ENCODE measurements around the gene MATN4. TPM values are rescaled to one million over a fixed set of nuclear protein-coding genes. Genes with fewer than 3 reads are reported as not detected.

The MATN4 gene
- total and polyA plus RNA-seq, 2 of the 13 experiments (the other 11 are each of a cell fraction or from before 2014, with no cell fraction given): not detected

DNA sequence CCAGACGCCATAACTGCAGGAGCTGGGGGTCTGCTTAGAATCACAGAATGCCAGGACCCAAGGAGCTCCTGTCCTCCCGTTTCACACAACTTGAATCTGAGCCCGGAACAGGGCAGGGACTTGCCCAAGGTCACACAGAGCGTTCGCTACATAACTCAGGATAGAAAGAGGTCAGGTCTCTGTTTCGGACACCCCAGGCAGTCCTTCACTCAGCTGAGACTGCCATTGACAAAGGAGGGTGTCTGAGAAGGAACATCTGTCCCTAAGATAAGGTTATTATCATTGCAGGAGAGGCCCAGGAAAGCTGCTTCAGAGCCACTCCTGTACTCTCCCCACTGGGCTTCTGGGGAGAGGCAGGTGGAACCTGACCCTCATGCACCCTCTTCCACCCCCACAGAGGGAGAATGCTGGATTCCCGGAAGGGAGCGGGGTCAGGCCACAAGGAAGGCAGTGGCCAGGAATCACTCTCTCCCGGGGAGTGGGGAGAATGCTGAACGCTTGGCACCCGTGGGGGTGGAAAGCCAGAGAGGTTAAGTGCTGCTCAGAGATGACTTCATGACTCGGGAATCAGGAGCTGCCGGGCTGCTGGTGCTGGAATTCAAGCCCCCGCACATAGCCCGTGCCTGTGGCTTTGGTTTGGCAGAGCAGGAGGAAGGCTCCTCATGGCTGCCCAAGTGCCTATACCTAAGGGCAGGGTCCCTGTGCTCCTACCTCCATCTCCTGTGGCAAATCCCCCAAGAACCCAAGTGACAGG, 29.4 kb upstream of the MATN4 start (continued):
- TF ChIP-seq, protein P1, sequence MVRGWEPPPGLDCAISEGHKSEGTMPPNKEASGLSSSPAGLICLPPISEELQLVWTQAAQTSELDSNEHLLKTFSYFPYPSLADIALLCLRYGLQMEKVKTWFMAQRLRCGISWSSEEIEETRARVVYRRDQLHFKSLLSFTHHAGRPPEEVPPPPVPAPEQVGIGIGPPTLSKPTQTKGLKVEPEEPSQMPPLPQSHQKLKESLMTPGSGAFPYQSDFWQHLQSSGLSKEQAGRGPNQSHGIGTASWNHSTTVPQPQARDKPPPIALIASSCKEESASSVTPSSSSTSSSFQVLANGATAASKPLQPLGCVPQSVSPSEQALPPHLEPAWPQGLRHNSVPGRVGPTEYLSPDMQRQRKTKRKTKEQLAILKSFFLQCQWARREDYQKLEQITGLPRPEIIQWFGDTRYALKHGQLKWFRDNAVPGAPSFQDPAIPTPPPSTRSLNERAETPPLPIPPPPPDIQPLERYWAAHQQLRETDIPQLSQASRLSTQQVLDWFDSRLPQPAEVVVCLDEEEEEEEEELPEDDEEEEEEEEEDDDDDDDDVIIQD (CRISPR knock-in tag; IDR thresholded peaks at IDR 0.05; ENCODE audit: low read depth): no peak
- TF ChIP-seq THYN1 (CRISPR knock-in tag; IDR thresholded peaks at IDR 0.05; ENCODE audit: borderline replicate concordance, low read depth): no peak
- TF ChIP-seq ZNF335 (CRISPR knock-in tag; IDR thresholded peaks at IDR 0.05): 0 out of 2 replicates have a peak, but pooled peaks have one; percentile 46
- TF ChIP-seq JDP2 (CRISPR knock-in tag; IDR thresholded peaks at IDR 0.05; ENCODE audit: borderline replicate concordance): no peak
- no peak for TF ChIP-seq ZNF382 (CRISPR knock-in tag; IDR thresholded peaks at IDR 0.05; ENCODE audit: borderline replicate concordance)
- TF ChIP-seq ZBTB7B (CRISPR knock-in tag; IDR thresholded peaks at IDR 0.05): no peak; the same call in 1 of the 2 replicates
- TF ChIP-seq, protein P2, sequence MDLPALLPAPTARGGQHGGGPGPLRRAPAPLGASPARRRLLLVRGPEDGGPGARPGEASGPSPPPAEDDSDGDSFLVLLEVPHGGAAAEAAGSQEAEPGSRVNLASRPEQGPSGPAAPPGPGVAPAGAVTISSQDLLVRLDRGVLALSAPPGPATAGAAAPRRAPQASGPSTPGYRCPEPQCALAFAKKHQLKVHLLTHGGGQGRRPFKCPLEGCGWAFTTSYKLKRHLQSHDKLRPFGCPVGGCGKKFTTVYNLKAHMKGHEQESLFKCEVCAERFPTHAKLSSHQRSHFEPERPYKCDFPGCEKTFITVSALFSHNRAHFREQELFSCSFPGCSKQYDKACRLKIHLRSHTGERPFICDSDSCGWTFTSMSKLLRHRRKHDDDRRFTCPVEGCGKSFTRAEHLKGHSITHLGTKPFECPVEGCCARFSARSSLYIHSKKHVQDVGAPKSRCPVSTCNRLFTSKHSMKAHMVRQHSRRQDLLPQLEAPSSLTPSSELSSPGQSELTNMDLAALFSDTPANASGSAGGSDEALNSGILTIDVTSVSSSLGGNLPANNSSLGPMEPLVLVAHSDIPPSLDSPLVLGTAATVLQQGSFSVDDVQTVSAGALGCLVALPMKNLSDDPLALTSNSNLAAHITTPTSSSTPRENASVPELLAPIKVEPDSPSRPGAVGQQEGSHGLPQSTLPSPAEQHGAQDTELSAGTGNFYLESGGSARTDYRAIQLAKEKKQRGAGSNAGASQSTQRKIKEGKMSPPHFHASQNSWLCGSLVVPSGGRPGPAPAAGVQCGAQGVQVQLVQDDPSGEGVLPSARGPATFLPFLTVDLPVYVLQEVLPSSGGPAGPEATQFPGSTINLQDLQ (CRISPR knock-in tag; IDR thresholded peaks at IDR 0.05): no peak
- TF ChIP-seq TARDBP (CRISPR knock-in tag; IDR thresholded peaks at IDR 0.05): peak; percentile 84; the same call in 1 of the 2 replicates
- TF ChIP-seq ZNF780A (CRISPR knock-in tag; IDR thresholded peaks at IDR 0.05): no peak
- TF ChIP-seq, protein P3, sequence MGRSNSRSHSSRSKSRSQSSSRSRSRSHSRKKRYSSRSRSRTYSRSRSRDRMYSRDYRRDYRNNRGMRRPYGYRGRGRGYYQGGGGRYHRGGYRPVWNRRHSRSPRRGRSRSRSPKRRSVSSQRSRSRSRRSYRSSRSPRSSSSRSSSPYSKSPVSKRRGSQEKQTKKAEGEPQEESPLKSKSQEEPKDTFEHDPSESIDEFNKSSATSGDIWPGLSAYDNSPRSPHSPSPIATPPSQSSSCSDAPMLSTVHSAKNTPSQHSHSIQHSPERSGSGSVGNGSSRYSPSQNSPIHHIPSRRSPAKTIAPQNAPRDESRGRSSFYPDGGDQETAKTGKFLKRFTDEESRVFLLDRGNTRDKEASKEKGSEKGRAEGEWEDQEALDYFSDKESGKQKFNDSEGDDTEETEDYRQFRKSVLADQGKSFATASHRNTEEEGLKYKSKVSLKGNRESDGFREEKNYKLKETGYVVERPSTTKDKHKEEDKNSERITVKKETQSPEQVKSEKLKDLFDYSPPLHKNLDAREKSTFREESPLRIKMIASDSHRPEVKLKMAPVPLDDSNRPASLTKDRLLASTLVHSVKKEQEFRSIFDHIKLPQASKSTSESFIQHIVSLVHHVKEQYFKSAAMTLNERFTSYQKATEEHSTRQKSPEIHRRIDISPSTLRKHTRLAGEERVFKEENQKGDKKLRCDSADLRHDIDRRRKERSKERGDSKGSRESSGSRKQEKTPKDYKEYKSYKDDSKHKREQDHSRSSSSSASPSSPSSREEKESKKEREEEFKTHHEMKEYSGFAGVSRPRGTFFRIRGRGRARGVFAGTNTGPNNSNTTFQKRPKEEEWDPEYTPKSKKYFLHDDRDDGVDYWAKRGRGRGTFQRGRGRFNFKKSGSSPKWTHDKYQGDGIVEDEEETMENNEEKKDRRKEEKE (IDR thresholded peaks at IDR 0.05): no peak
- no peak for TF ChIP-seq ZNF614 (CRISPR knock-in tag; IDR thresholded peaks at IDR 0.05; ENCODE audit: borderline replicate concordance)
- no peak for TF ChIP-seq KDM5A (IDR thresholded peaks at IDR 0.05; ENCODE audit: borderline replicate concordance, low read length)
- TF ChIP-seq KMT2B (CRISPR knock-in tag; IDR thresholded peaks at IDR 0.05): no peak
- no peak for TF ChIP-seq PHF21A (CRISPR knock-in tag; IDR thresholded peaks at IDR 0.05)
- no peak for TF ChIP-seq ZNF431 (CRISPR knock-in tag; IDR thresholded peaks at IDR 0.05; ENCODE audit: borderline replicate concordance, low read depth)
- TF ChIP-seq ZBTB1 (CRISPR knock-in tag; IDR thresholded peaks at IDR 0.05; ENCODE audit: borderline replicate concordance): no peak
- TF ChIP-seq RFX5 (IDR thresholded peaks at IDR 0.05; ENCODE audit: low read depth, low read length): no peak
- no peak for TF ChIP-seq ZNF234 (CRISPR knock-in tag; conservative IDR thresholded peaks at IDR 0.05)
- no peak for TF ChIP-seq ZNF776 (CRISPR knock-in tag; IDR thresholded peaks at IDR 0.05)
- TF ChIP-seq, protein P4, sequence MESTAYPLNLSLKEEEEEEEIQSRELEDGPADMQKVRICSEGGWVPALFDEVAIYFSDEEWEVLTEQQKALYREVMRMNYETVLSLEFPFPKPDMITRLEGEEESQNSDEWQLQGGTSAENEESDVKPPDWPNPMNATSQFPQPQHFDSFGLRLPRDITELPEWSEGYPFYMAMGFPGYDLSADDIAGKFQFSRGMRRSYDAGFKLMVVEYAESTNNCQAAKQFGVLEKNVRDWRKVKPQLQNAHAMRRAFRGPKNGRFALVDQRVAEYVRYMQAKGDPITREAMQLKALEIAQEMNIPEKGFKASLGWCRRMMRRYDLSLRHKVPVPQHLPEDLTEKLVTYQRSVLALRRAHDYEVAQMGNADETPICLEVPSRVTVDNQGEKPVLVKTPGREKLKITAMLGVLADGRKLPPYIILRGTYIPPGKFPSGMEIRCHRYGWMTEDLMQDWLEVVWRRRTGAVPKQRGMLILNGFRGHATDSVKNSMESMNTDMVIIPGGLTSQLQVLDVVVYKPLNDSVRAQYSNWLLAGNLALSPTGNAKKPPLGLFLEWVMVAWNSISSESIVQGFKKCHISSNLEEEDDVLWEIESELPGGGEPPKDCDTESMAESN (CRISPR knock-in tag; conservative IDR thresholded peaks at IDR 0.05): no peak; the same call in 1 of the 2 replicates
- no peak for TF ChIP-seq KMT2A (CRISPR knock-in tag; IDR thresholded peaks at IDR 0.05)
- no peak for TF ChIP-seq ZNF547 (CRISPR knock-in tag; IDR thresholded peaks at IDR 0.05)
